Esophagus muscularis mucosa (tissue), 4 donors: ENCODE results near the gene PYROXD2. TPM values are rescaled to one million over a fixed set of nuclear protein-coding genes. Genes with fewer than 3 reads are reported as not detected.

Experiments used
- DNase-seq: peaks from one replicate; pipeline ENCODE4 v3.0.0-alpha.2; 2017; ENCODE audit errors: extremely low spot score
- H3K27ac ChIP-seq, 4 donors: fragments of 200-600 bp; sonication (generic); replicated peaks in 1 of 4; 1 replicate in 3 of 4; 2 replicates in 1 of 4; pipeline ENCODE4 v1.5.1; 2016 to 2019; ENCODE audit warnings: mild to moderate bottlenecking in 1 of 4
- H3K27me3 ChIP-seq, 4 donors: fragments of 200-600 bp; sonication (generic); one replicate each; pipeline versions ENCODE4 v1.5.1 to v1.6.0; 2016 to 2019
- H3K36me3 ChIP-seq, 4 donors: fragments of 200-600 bp; sonication (generic); one replicate each; pipeline ENCODE4 v1.5.1; 2016 to 2019
- H3K4me1 ChIP-seq, 4 donors: fragments of 200-600 bp; sonication (generic); one replicate each; pipeline ENCODE4 v1.5.1; 2016 to 2019
- H3K4me3 ChIP-seq, 4 donors: fragments of 200-600 bp; sonication (generic); 1 replicate in 2 of 4; 2 replicates in 2 of 4; pipeline ENCODE4 v1.5.1; 2016 to 2019; ENCODE audit warnings: mild to moderate bottlenecking in 4 of 4, moderate library complexity in 1 of 4
- H3K9me3 ChIP-seq, 4 donors: fragments of 200-600 bp; sonication (generic); 1 replicate in 3 of 4; 2 replicates in 1 of 4; pipeline ENCODE4 v1.5.1; 2016 to 2019
- EP300 ChIP-seq: sonication (generic); formaldehyde crosslinking; IDR thresholded peaks from one replicate; pipeline ENCODE4 v1.6.1; 2017; ENCODE audit warnings: antibody characterized with exemption
- POLR2A ChIP-seq: fragments of 450-650 bp; IDR thresholded peaks from one replicate; pipeline ENCODE4 v1.6.1; 2017; ENCODE audit warnings: antibody characterized with exemption, moderate library complexity, mild to moderate bottlenecking, low read depth
- POLR2AphosphoS5 ChIP-seq, 2 donors: sonication (generic); formaldehyde crosslinking; IDR thresholded peaks; one replicate each; pipeline ENCODE4 v1.6.1; 2017; ENCODE audit warnings: antibody characterized with exemption in 2 of 2
- WGBS: methylation state at CpG from one replicate; pipeline ENCODE4 v1.1.5; 2018; 5-methylcytosine and 5-hydroxymethylcytosine counted together
- intact Hi-C: fragments of 100-400 bp; cut with DNase I; formaldehyde crosslinking; loops from one replicate; pipeline ENCODE4 v1.15.1; 2023
- total RNA-seq, 4 donors: library from RNA; depleted of rRNA; stranded (reverse); fragments of >200 nt; gene quantifications; one replicate each; pipeline versions ENCODE4 v1.1.0 to v1.2.1, GENCODE V29; 2016
- TF ChIP-seq, protein P1 (sequence below), 3 experiments: fragments of 200-600 bp in 2 of 3; fragments of 450-650 bp in 1 of 3; sonication (generic) in 2 of 3; IDR thresholded peaks; one replicate each; pipeline ENCODE4 v1.5.1; 2017 to 2019; ENCODE audit warnings: antibody characterized with exemption in 3 of 3, mild to moderate bottlenecking in 2 of 3, moderate library complexity in 1 of 3

The PYROXD2 gene
- total RNA-seq, 4 donors from 2014 or later: 5.8 to 10.2 (median 6.6) TPM

DNA sequence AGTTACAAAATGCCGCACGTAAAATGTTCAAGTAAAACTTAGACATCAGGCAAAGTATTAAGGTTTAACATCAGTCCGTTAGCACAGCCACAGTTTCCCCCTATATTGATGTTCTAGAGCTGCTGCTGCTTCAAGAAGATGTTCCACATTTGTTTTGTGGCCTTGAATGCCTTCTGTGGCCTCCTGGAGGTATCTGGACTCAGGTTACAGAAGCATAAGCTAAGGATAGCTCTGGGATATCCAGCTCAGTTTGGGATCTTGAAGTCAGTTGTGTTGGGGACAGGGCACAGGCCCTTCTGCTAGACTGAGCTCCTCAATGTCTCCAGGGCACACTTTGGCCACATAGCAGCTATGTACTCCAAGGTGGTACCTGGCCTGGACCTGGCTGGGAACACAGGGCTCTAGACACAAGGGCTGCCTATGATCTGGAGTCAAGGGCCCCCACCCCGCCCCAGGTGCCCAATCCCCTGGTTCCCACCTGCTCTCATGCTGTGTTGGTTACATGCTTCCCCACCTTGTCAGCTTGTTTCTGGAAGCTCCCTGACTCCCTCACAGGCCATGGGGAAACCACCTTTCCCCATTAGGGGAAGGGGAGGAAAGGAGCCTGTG, 4.7 kb downstream of the PYROXD2 start:
- Histone ChIP-seq H3K4me3 (no peak overlapping the region), H3K9me3 (no peaks in the 10 kb centered on the region), H3K27me3 (no peaks in the 10 kb centered on the region), H3K36me3 (peaks cover 0 to 13% (median 7%) of the 10 kb centered on the region in 4 donors), H3K4me1 (peaks cover 27 to 48% (median 36%) of the 10 kb centered on the region in 4 donors), H3K27ac (no peak overlapping the region)
- WGBS: 87% methylated on average over 4 of the region's 4 CpGs
- intact Hi-C loops: no loop called here
- TF ChIP-seq POLR2A (no peak), POLR2AphosphoS5 (IDR thresholded peaks at IDR 0.05) (no peak), EP300 (no peak)
- TF ChIP-seq, protein P1, sequence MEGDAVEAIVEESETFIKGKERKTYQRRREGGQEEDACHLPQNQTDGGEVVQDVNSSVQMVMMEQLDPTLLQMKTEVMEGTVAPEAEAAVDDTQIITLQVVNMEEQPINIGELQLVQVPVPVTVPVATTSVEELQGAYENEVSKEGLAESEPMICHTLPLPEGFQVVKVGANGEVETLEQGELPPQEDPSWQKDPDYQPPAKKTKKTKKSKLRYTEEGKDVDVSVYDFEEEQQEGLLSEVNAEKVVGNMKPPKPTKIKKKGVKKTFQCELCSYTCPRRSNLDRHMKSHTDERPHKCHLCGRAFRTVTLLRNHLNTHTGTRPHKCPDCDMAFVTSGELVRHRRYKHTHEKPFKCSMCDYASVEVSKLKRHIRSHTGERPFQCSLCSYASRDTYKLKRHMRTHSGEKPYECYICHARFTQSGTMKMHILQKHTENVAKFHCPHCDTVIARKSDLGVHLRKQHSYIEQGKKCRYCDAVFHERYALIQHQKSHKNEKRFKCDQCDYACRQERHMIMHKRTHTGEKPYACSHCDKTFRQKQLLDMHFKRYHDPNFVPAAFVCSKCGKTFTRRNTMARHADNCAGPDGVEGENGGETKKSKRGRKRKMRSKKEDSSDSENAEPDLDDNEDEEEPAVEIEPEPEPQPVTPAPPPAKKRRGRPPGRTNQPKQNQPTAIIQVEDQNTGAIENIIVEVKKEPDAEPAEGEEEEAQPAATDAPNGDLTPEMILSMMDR (IDR thresholded peaks at IDR 0.05): no peak
- DNase-seq: no peak

DNA sequence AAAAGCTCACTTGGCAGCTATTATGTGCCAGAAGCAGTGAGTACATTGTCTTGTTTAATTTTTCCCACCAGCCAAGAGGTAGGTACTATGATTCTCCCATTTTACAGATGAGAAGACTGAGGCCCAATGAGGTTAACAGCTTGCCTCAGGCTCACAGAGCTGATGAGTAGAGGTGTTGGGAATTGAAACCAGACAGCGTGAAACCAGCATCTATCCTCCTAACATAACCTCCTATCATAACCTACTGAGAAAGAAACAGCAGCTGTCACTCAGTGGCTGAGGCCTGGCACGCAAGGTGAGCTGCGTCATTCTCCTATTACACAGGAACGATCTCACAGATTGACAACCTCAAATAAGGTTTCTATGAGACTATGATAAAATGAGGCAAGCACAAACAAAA, 6.2 kb downstream of the PYROXD2 start:
- no peak overlapping the region for H3K27ac ChIP-seq
- no peak for DNase-seq
- H3K27me3 ChIP-seq: no peaks in the 10 kb centered on the region
- H3K4me3 ChIP-seq: no peak overlapping the region
- intact Hi-C loops: no loop called here
- H3K36me3 ChIP-seq: peaks cover 0 to 15% (median 12%) of the 10 kb centered on the region in 4 donors
- peaks cover 19 to 42% (median 37%) of the 10 kb centered on the region in 4 donors for H3K4me1 ChIP-seq
- no peak for TF ChIP-seq POLR2AphosphoS5 (IDR thresholded peaks at IDR 0.05)
- no peaks in the 10 kb centered on the region for H3K9me3 ChIP-seq
- 95% methylated on average over 4 of the region's 4 CpGs for WGBS

DNA sequence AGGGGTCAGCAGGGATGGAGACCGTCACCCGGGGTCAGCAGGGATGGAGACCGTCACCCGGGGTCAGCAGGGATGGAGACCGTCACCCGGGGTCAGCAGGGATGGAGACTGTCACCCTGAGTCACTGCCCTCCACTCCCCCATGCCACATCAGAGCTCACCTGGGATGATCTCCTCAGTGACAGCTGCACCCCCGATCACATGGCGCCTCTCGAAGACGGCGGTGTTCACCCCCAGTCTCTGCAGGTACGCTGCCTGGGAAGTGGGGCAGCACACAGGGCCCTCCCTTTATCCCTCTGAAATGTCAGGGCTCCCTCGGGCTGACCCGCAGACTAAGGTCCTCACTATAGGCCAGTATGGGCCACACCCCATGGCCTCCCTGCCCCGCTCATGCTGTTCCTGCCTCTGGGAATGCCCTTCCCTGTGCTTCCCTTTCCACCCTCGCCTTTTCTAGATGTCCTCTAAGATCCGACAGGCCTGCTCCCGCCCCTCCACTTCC, 7.2 kb downstream of the PYROXD2 start:
- H3K9me3 ChIP-seq: no peaks in the 10 kb centered on the region
- H3K27ac ChIP-seq: no peak overlapping the region
- peaks cover 0 to 19% (median 15%) of the 10 kb centered on the region in 4 donors for H3K36me3 ChIP-seq
- WGBS: 96% methylated on average over 7 of the region's 18 CpGs
- TF ChIP-seq, protein P1 (IDR thresholded peaks at IDR 0.05): no peak
- no peak for TF ChIP-seq POLR2AphosphoS5 (IDR thresholded peaks at IDR 0.05)
- no peak for TF ChIP-seq EP300
- no peak for DNase-seq
- peaks cover 16 to 41% (median 38%) of the 10 kb centered on the region in 4 donors for H3K4me1 ChIP-seq
- no peaks in the 10 kb centered on the region for H3K27me3 ChIP-seq
- H3K4me3 ChIP-seq: no peak overlapping the region
- intact Hi-C loops: no loop called here

DNA sequence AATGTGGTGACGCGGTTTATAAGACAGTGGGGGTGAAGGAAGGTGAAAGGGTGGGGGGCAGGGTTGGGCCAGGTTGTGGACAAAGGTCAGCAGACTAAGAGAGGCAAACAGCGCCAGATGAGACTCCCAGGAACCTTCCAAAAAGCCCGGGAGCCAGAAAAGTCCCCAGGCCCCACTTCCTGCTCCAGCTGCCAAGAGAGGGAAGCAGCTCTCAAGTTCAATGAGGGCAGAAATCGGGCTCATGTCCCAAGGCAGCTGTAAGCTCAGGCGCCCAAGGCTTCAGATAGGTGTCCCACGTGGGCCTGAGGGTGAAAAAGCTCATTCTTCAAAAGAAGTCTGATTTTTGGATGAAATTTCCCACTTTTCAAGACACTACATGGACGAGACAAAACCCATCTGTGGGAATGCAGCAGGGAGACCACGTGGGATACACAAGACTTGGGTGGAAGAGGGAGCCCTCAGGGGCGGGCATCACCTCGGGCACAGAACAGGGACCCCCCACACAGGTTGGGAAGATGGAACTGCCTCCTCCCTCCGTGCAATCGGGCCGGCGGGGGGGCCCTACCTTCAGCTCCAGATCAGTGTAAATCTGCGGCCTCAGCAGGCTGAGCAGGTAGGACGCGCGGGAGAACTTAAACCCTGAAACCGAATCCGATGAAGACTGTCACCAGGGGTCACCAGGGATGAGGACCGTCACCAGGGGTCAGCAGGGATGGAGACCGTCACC, 7.8 kb downstream of the PYROXD2 start:
- TF ChIP-seq, protein P1 (IDR thresholded peaks at IDR 0.05): no peak
- no peak for TF ChIP-seq POLR2AphosphoS5 (IDR thresholded peaks at IDR 0.05)
- TF ChIP-seq POLR2A: no peak
- TF ChIP-seq EP300: no peak
- H3K4me3 ChIP-seq: no peak overlapping the region
- H3K4me1 ChIP-seq: peaks cover 16 to 36% (median 34%) of the 10 kb centered on the region in 4 donors
- 79% methylated on average over 23 of the region's 23 CpGs for WGBS
- no peaks in the 10 kb centered on the region for H3K9me3 ChIP-seq
- H3K27me3 ChIP-seq: no peaks in the 10 kb centered on the region
- intact Hi-C loops: no loop called here
- no peak for DNase-seq
- peaks cover 0 to 23% (median 17%) of the 10 kb centered on the region in 4 donors for H3K36me3 ChIP-seq
- H3K27ac ChIP-seq: no peak overlapping the region

DNA sequence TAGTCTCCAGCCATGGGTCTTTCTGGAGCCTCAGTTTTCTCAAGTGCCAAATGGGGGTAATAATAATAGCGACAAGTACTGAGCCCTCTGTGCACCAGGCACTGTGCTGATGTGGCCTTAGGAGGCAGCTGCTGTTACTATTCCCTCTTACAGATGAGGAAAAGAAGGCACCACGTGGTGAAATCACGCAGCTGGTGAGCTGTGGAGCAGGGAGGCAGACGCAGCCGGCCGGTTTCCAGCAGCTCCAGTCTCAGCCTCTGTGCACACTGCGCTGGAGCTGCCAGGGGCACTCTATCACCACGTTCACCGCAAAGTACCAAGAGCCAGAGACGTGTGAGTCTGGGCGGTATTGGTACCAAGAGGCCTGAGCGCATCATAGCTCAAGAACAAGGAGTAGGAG, 9.6 kb downstream of the PYROXD2 start:
- no peak overlapping the region for H3K4me3 ChIP-seq
- peaks cover 5 to 24% (median 20%) of the 10 kb centered on the region in 4 donors for H3K4me1 ChIP-seq
- 55% methylated on average over 5 of the region's 12 CpGs for WGBS
- no peaks in the 10 kb centered on the region for H3K9me3 ChIP-seq
- TF ChIP-seq EP300 (no peak), POLR2AphosphoS5 (IDR thresholded peaks at IDR 0.05) (peak in 1 of 2 donors; percentile 57)
- no peaks in the 10 kb centered on the region for H3K27me3 ChIP-seq
- intact Hi-C loops: no loop called here
- H3K36me3 ChIP-seq: peaks cover 0 to 19% (median 11%) of the 10 kb centered on the region in 4 donors
- no peak for DNase-seq
- H3K27ac ChIP-seq: peak overlapping the region in 3 of 4 donors; percentile 40 to 65 (median 62)
